ENCODE results near the gene APOL5. TPM values are rescaled to one million over a fixed set of nuclear protein-coding genes. Genes with fewer than 3 reads are reported as not detected.
"Not testable (repeated sequence)": the region's sequence is repeated elsewhere in the genome, so short reads cannot be mapped to it uniquely, and the experiment has no call there.

Gene APOL5
- total RNA-seq, 1 donor from 2014 or later, result 1.6 TPM

- Histone ChIP-seq H3K9me3 (ENCODE audit: control insufficient read depth in 3 of 3, low read length in 3 of 3) (peaks cover 0 to 5% (median 0%) of the 10 kb centered on the region in 3 donors), H3K27ac (ENCODE audit: low read depth, low read length) (peak overlapping the region; percentile 90), H3K36me3 (ENCODE audit: control insufficient read depth in 3 of 3, insufficient read depth in 3 of 3, low read length in 3 of 3) (peaks cover 0 to 3% (median 0%) of the 10 kb centered on the region in 3 donors), H3K27me3 (ENCODE audit: control insufficient read depth in 3 of 3, insufficient read depth in 3 of 3, low read length in 3 of 3) (no peaks in the 10 kb centered on the region), H3K4me1 (ENCODE audit: control insufficient read depth in 3 of 3, insufficient read depth in 3 of 3, low read length in 3 of 3) (peaks cover 16 to 24% (median 22%) of the 10 kb centered on the region in 3 donors), H3K9ac (ENCODE audit: low read depth in 1 of 3, low read length in 3 of 3) (peak overlapping the region in 2 of 3 donors; percentile 60 to 86), H3K4me3 (ENCODE audit: low read length in 3 of 3) (peak overlapping the region in 2 of 3 donors; percentile 44 to 76)
These were observed 31.9 kb upstream of the APOL5 start for GRCh38 chr22:35685731-35686130.

- H3K9me3 ChIP-seq (ENCODE audit: control insufficient read depth in 3 of 3, low read length in 3 of 3), result peaks cover 0 to 5% (median 0%) of the 10 kb centered on the region in 3 donors
These were observed 31.4 kb upstream of the APOL5 start for GRCh38 chr22:35686298-35686697.

GRCh38 chr22:35687461-35687860 is 30.2 kb upstream of the APOL5 start:
- Histone ChIP-seq H3K27me3 (ENCODE audit: control insufficient read depth in 3 of 3, insufficient read depth in 3 of 3, low read length in 3 of 3) (no peaks in the 10 kb centered on the region), H3K27ac (ENCODE audit: low read depth, low read length) (no peak overlapping the region), H3K4me1 (ENCODE audit: control insufficient read depth in 3 of 3, insufficient read depth in 3 of 3, low read length in 3 of 3) (peaks cover 16 to 24% (median 22%) of the 10 kb centered on the region in 3 donors), H3K4me3 (ENCODE audit: low read length in 3 of 3) (peak overlapping the region in 1 of 3 donors; percentile 4), H3K9me3 (ENCODE audit: control insufficient read depth in 3 of 3, low read length in 3 of 3) (no peaks in the 10 kb centered on the region), H3K36me3 (ENCODE audit: control insufficient read depth in 3 of 3, insufficient read depth in 3 of 3, low read length in 3 of 3) (peaks cover 0 to 3% (median 0%) of the 10 kb centered on the region in 3 donors), H3K9ac (ENCODE audit: low read depth in 1 of 3, low read length in 3 of 3) (no peak overlapping the region)

More at GRCh38 chr22:35686298-35686697, 31.4 kb upstream of the APOL5 start:
- H3K27me3 ChIP-seq (ENCODE audit: control insufficient read depth in 3 of 3, insufficient read depth in 3 of 3, low read length in 3 of 3), result no peaks in the 10 kb centered on the region
- peaks cover 0 to 3% (median 0%) of the 10 kb centered on the region in 3 donors for H3K36me3 ChIP-seq (ENCODE audit: control insufficient read depth in 3 of 3, insufficient read depth in 3 of 3, low read length in 3 of 3)
- H3K4me3 ChIP-seq (ENCODE audit: low read length in 3 of 3), result peak overlapping the region in 2 of 3 donors; percentile 44 to 76
- peak overlapping the region in 2 of 3 donors; percentile 60 to 86 for H3K9ac ChIP-seq (ENCODE audit: low read depth in 1 of 3, low read length in 3 of 3)
- H3K27ac ChIP-seq (ENCODE audit: low read depth, low read length), result peak overlapping the region; percentile 90
- peaks cover 16 to 24% (median 22%) of the 10 kb centered on the region in 3 donors for H3K4me1 ChIP-seq (ENCODE audit: control insufficient read depth in 3 of 3, insufficient read depth in 3 of 3, low read length in 3 of 3)

- Histone ChIP-seq H3K27me3 (ENCODE audit: control insufficient read depth in 3 of 3, insufficient read depth in 3 of 3, low read length in 3 of 3) (no peaks in the 10 kb centered on the region), H3K27ac (ENCODE audit: low read depth, low read length) (no peak overlapping the region), H3K9ac (ENCODE audit: low read depth in 1 of 3, low read length in 3 of 3) (no peak overlapping the region), H3K4me3 (ENCODE audit: low read length in 3 of 3) (no peak overlapping the region), H3K4me1 (ENCODE audit: control insufficient read depth in 3 of 3, insufficient read depth in 3 of 3, low read length in 3 of 3) (peaks cover 9 to 18% (median 16%) of the 10 kb centered on the region in 3 donors), H3K9me3 (ENCODE audit: control insufficient read depth in 3 of 3, low read length in 3 of 3) (no peaks in the 10 kb centered on the region), H3K36me3 (ENCODE audit: control insufficient read depth in 3 of 3, insufficient read depth in 3 of 3, low read length in 3 of 3) (peaks cover 0 to 3% (median 0%) of the 10 kb centered on the region in 3 donors)
These were observed 28.6 kb upstream of the APOL5 start for GRCh38 chr22:35688913-35689675.

GRCh38 chr22:35690001-35690400 is 27.7 kb upstream of the APOL5 start:
- H3K27ac ChIP-seq (ENCODE audit: low read depth, low read length), result no peak overlapping the region
- peaks cover 7 to 10% (median 7%) of the 10 kb centered on the region in 3 donors for H3K4me1 ChIP-seq (ENCODE audit: control insufficient read depth in 3 of 3, insufficient read depth in 3 of 3, low read length in 3 of 3)
- peaks cover 0 to 3% (median 0%) of the 10 kb centered on the region in 3 donors for H3K36me3 ChIP-seq (ENCODE audit: control insufficient read depth in 3 of 3, insufficient read depth in 3 of 3, low read length in 3 of 3)
- no peak overlapping the region for H3K4me3 ChIP-seq (ENCODE audit: low read length in 3 of 3)
- H3K9me3 ChIP-seq (ENCODE audit: control insufficient read depth in 3 of 3, low read length in 3 of 3), result no peaks in the 10 kb centered on the region
- no peaks in the 10 kb centered on the region for H3K27me3 ChIP-seq (ENCODE audit: control insufficient read depth in 3 of 3, insufficient read depth in 3 of 3, low read length in 3 of 3)
- H3K9ac ChIP-seq (ENCODE audit: low read depth in 1 of 3, low read length in 3 of 3), result no peak overlapping the region

- no peaks in the 10 kb centered on the region for H3K9me3 ChIP-seq (ENCODE audit: control insufficient read depth in 3 of 3, low read length in 3 of 3)
- no peak overlapping the region for H3K27ac ChIP-seq (ENCODE audit: low read depth, low read length)
- no peak overlapping the region for H3K9ac ChIP-seq (ENCODE audit: low read depth in 1 of 3, low read length in 3 of 3)
These were observed 22.5 kb upstream of the APOL5 start for GRCh38 chr22:35695202-35695601.

GRCh38 chr22:35697142-35697541 is 20.5 kb upstream of the APOL5 start:
- H3K27ac ChIP-seq (ENCODE audit: low read depth, low read length), result no peak overlapping the region

More at GRCh38 chr22:35695202-35695601, 22.5 kb upstream of the APOL5 start:
- Histone ChIP-seq H3K4me3 (ENCODE audit: low read length in 3 of 3) (no peak overlapping the region), H3K27me3 (ENCODE audit: control insufficient read depth in 3 of 3, insufficient read depth in 3 of 3, low read length in 3 of 3) (no peaks in the 10 kb centered on the region), H3K4me1 (ENCODE audit: control insufficient read depth in 3 of 3, insufficient read depth in 3 of 3, low read length in 3 of 3) (no peaks in the 10 kb centered on the region), H3K36me3 (ENCODE audit: control insufficient read depth in 3 of 3, insufficient read depth in 3 of 3, low read length in 3 of 3) (no peaks in the 10 kb centered on the region)

GRCh38 chr22:35699852-35700251 is 17.8 kb upstream of the APOL5 start:
- not testable (repeated sequence) for H3K27me3 ChIP-seq (ENCODE audit: control insufficient read depth in 3 of 3, insufficient read depth in 3 of 3, low read length in 3 of 3); H3K4me3 ChIP-seq (ENCODE audit: low read length in 3 of 3); H3K9me3 ChIP-seq (ENCODE audit: control insufficient read depth in 3 of 3, low read length in 3 of 3); H3K9ac ChIP-seq (ENCODE audit: low read depth in 1 of 3, low read length in 3 of 3); H3K36me3 ChIP-seq (ENCODE audit: control insufficient read depth in 3 of 3, insufficient read depth in 3 of 3, low read length in 3 of 3); H3K27ac ChIP-seq (ENCODE audit: low read depth, low read length); H3K4me1 ChIP-seq (ENCODE audit: control insufficient read depth in 3 of 3, insufficient read depth in 3 of 3, low read length in 3 of 3)

More at GRCh38 chr22:35697142-35697541, 20.5 kb upstream of the APOL5 start:
- Histone ChIP-seq H3K9me3 (ENCODE audit: control insufficient read depth in 3 of 3, low read length in 3 of 3) (no peaks in the 10 kb centered on the region), H3K27me3 (ENCODE audit: control insufficient read depth in 3 of 3, insufficient read depth in 3 of 3, low read length in 3 of 3) (no peaks in the 10 kb centered on the region), H3K4me3 (ENCODE audit: low read length in 3 of 3) (no peak overlapping the region), H3K4me1 (ENCODE audit: control insufficient read depth in 3 of 3, insufficient read depth in 3 of 3, low read length in 3 of 3) (no peaks in the 10 kb centered on the region), H3K9ac (ENCODE audit: low read depth in 1 of 3, low read length in 3 of 3) (no peak overlapping the region), H3K36me3 (ENCODE audit: control insufficient read depth in 3 of 3, insufficient read depth in 3 of 3, low read length in 3 of 3) (no peaks in the 10 kb centered on the region)

GRCh38 chr22:35703861-35704584 is 13.6 kb upstream of the APOL5 start:
- Histone ChIP-seq H3K4me3 (ENCODE audit: low read length in 3 of 3) (no peak overlapping the region), H3K27me3 (ENCODE audit: control insufficient read depth in 3 of 3, insufficient read depth in 3 of 3, low read length in 3 of 3) (no peaks in the 10 kb centered on the region), H3K36me3 (ENCODE audit: control insufficient read depth in 3 of 3, insufficient read depth in 3 of 3, low read length in 3 of 3) (no peaks in the 10 kb centered on the region), H3K9me3 (ENCODE audit: control insufficient read depth in 3 of 3, low read length in 3 of 3) (no peaks in the 10 kb centered on the region), H3K4me1 (ENCODE audit: control insufficient read depth in 3 of 3, insufficient read depth in 3 of 3, low read length in 3 of 3) (no peaks in the 10 kb centered on the region), H3K9ac (ENCODE audit: low read depth in 1 of 3, low read length in 3 of 3) (no peak overlapping the region), H3K27ac (ENCODE audit: low read depth, low read length) (no peak overlapping the region)

GRCh38 chr22:35705141-35705540 is 12.5 kb upstream of the APOL5 start:
- Histone ChIP-seq H3K9ac (ENCODE audit: low read depth in 1 of 3, low read length in 3 of 3) (no peak overlapping the region), H3K4me1 (ENCODE audit: control insufficient read depth in 3 of 3, insufficient read depth in 3 of 3, low read length in 3 of 3) (no peaks in the 10 kb centered on the region), H3K36me3 (ENCODE audit: control insufficient read depth in 3 of 3, insufficient read depth in 3 of 3, low read length in 3 of 3) (no peaks in the 10 kb centered on the region)

More at GRCh38 chr22:35705141-35705540, 12.5 kb upstream of the APOL5 start:
- no peaks in the 10 kb centered on the region for H3K27me3 ChIP-seq (ENCODE audit: control insufficient read depth in 3 of 3, insufficient read depth in 3 of 3, low read length in 3 of 3)
- H3K4me3 ChIP-seq (ENCODE audit: low read length in 3 of 3), result no peak overlapping the region
- H3K9me3 ChIP-seq (ENCODE audit: control insufficient read depth in 3 of 3, low read length in 3 of 3), result no peaks in the 10 kb centered on the region
- no peak overlapping the region for H3K27ac ChIP-seq (ENCODE audit: low read depth, low read length)

Data from skeletal muscle tissue (tissue), 4 donors.